Measurements from ENCODE around the gene ZYX. TPM values are rescaled to one million over a fixed set of nuclear protein-coding genes. Genes with fewer than 3 reads are reported as not detected.
A peak's percentile ranks its signal among the peaks of the same experiment; 100 is the strongest.

The ZYX gene
- total RNA-seq, 1 experiment from 2014 or later = 237 TPM

- Histone ChIP-seq H2BK5ac (ENCODE audit: insufficient read length, low read length) (no peak overlapping the region), H3K27me3 (ENCODE audit: insufficient read depth, low read length) (0 out of 2 replicates have a peak, but pooled peaks cover 2% of the 10 kb centered on the region), H3K18ac (ENCODE audit: insufficient read length, low read depth, low read length) (no peak overlapping the region), H3K9ac (ENCODE audit: extremely low read depth, insufficient read length, low read length) (no peak overlapping the region), H3T11ph (ENCODE audit: low read length) (no peak overlapping the region), H3K9me3 (ENCODE audit: control insufficient read depth, low read depth, low read length) (no peaks in the 10 kb centered on the region), H4K91ac (ENCODE audit: insufficient read length, low read depth, low read length) (peak overlapping the region; percentile 23), H2BK15ac (ENCODE audit: low read depth, low read length) (no peak overlapping the region), H2AK5ac (ENCODE audit: insufficient read length, low read length) (no peak overlapping the region), H4K20me1 (ENCODE audit: control insufficient read depth, insufficient read depth, insufficient read length) (no peaks in the 10 kb centered on the region), H3K56ac (ENCODE audit: insufficient read length, low read depth, low read length) (no peak overlapping the region), H3K79me1 (ENCODE audit: insufficient read depth, low read depth, low read length, poor library complexity, severe bottlenecking) (no peaks in the 10 kb centered on the region), H4K5ac (ENCODE audit: insufficient read length, low read depth, low read length) (no peak overlapping the region), H3K4me2 (ENCODE audit: insufficient read depth, insufficient read length, low read length) (no peak overlapping the region), H2BK12ac (ENCODE audit: insufficient read length, low read depth, low read length) (no peak overlapping the region), H3K23ac (ENCODE audit: insufficient read length, low read depth, low read length) (no peak overlapping the region), H3K79me2 (ENCODE audit: insufficient read depth, low read length) (no peaks in the 10 kb centered on the region; the same call in 1 of the 2 replicates), H2BK120ac (ENCODE audit: low read depth, low read length, poor library complexity, severe bottlenecking) (no peak overlapping the region), H3K23me2 (ENCODE audit: insufficient read length, low read depth, low read length, poor library complexity, severe bottlenecking) (peaks cover 5% of the 10 kb centered on the region), H4K8ac (replicated peaks; ENCODE audit: insufficient read length, low read depth, low read length) (no peak overlapping the region), H2AFZ (ENCODE audit: low read length) (no peak overlapping the region), H2BK20ac (ENCODE audit: low read depth, low read length, poor library complexity, severe bottlenecking) (no peak overlapping the region), H3K27ac (ENCODE audit: insufficient read length, low read depth, low read length) (no peak overlapping the region), H3K4ac (ENCODE audit: low read depth, low read length) (no peak overlapping the region), H3K14ac (ENCODE audit: insufficient read depth, low read length) (0 out of 2 replicates have a peak overlapping the region, but pooled peaks have one; percentile 6), H3K4me1 (ENCODE audit: insufficient read depth, low read length) (peaks cover 3% of the 10 kb centered on the region)
- TF ChIP-seq CTCF (conservative IDR thresholded peaks at IDR 0.05) = no peak
- H3K9me3 Mint-ChIP-seq = no peaks in the 10 kb centered on the region
- H3K36me3 Mint-ChIP-seq (ENCODE audit: insufficient read depth in 1 of 3, low read depth in 3 of 3) = peaks cover 0 to 7% (median 0%) of the 10 kb centered on the region in 3 experiments; a peak in 1 of 7 replicates
- no peak for DNase-seq
- peaks cover 40 to 45% of the 10 kb centered on the region in 2 experiments for H3K4me1 Mint-ChIP-seq
- H3K4me3 Mint-ChIP-seq = no peak overlapping the region
- no peaks in the 10 kb centered on the region for H3K27me3 Mint-ChIP-seq (ENCODE audit: low read depth)
- peak overlapping the region in 1 of 3 experiments; percentile 24; a peak in 1 of 7 replicates for H3K27ac Mint-ChIP-seq
- WGBS (ENCODE audit: extremely low coverage, insufficient read length, low lambda C conversion rate) = no CpG with 5 or more reads among the region's 7 CpGs
Observed at GRCh38 chr7:143375298-143376034, 5.7 kb upstream of the ZYX start.
